H1 (cell line): ENCODE results near the gene OSBP2. TPM values are rescaled to one million over a fixed set of nuclear protein-coding genes. Genes with fewer than 3 reads are reported as not detected.

Source experiments
- CTCF ChIA-PET: fragments of 300-600 bp; sonication (Branson Sonifier 250); formaldehyde crosslinking; loops from one replicate; lab custom pipeline; 2021; ENCODE audit not compliant: partially characterized antibody; lab: Charles Lee
- POLR2A ChIA-PET: fragments of 300-600 bp; sonication (Branson Sonifier 250); formaldehyde crosslinking; loops from one replicate; lab custom pipeline; 2021; ENCODE audit warnings: inconsistent platforms; ENCODE audit not compliant: partially characterized antibody; lab: Charles Lee
- DNase-seq, 2 experiments: peaks; one replicate each; pipeline versions ENCODE4 v3.0.0 to v3.0.0-alpha.2; 2010 to 2022; ENCODE audit warnings: low spot score in 2 of 2, low read depth in 1 of 2, mixed read lengths in 1 of 2
- FAIRE-seq: peaks from 2 replicates; lab custom pipeline; 2011; peaks lifted over from hg19 to GRCh38; lab: Jason Lieb, UNC
- H2AFZ ChIP-seq: 2 replicates; pipeline ENCODE4 v1.8.1; 2012; ENCODE audit warnings: low read length, inconsistent platforms
- H2AK5ac ChIP-seq: 2 replicates; pipeline ENCODE4 v1.6.1; 2013; ENCODE audit warnings: low read depth, low read length
- H2BK120ac ChIP-seq: replicated peaks from 2 replicates; pipeline ENCODE3; 2013; ENCODE audit warnings: low read depth, low read length, inconsistent platforms
- H2BK12ac ChIP-seq: 2 replicates; pipeline ENCODE4 v1.6.1; 2013; ENCODE audit warnings: low read depth, low read length
- H2BK15ac ChIP-seq: 2 replicates; pipeline ENCODE4 v1.6.1; 2013; ENCODE audit warnings: low read length
- H2BK20ac ChIP-seq: 2 replicates; pipeline ENCODE4 v1.6.1; 2013; ENCODE audit warnings: low read length
- H2BK5ac ChIP-seq: 2 replicates; pipeline ENCODE4 v1.6.1; 2013; ENCODE audit warnings: low read depth, low read length
- H3K14ac ChIP-seq: 2 replicates; pipeline ENCODE4 v1.6.1; 2013; ENCODE audit warnings: inconsistent platforms; ENCODE audit not compliant: insufficient read length
- H3K18ac ChIP-seq: 2 replicates; pipeline ENCODE4 v1.6.1; 2013; ENCODE audit warnings: low read length; ENCODE audit errors: extremely low read depth
- H3K23ac ChIP-seq: 2 replicates; pipeline ENCODE4 v1.6.1; 2013; ENCODE audit warnings: inconsistent platforms; ENCODE audit not compliant: insufficient read length
- H3K23me2 ChIP-seq: 2 replicates; pipeline ENCODE4 v1.6.1; 2013; ENCODE audit warnings: low read depth, low read length
- H3K27ac ChIP-seq: 2 replicates; pipeline ENCODE4 v1.6.1; 2011; ENCODE audit warnings: low read depth, low read length, inconsistent platforms
- H3K27me3 ChIP-seq, 4 experiments: replicated peaks in 1 of 4; 1 replicate in 1 of 4; 2 replicates in 3 of 4; pipeline versions ENCODE4 v1.6.1 to v1.8.1; 2011 to 2013; ENCODE audit warnings: low read length in 3 of 4, mild to moderate bottlenecking in 3 of 4, inconsistent platforms in 2 of 4, mixed read lengths in 2 of 4, moderate library complexity in 1 of 4; ENCODE audit not compliant: control insufficient read depth in 3 of 4, insufficient read depth in 3 of 4; ENCODE audit errors: extremely low read depth in 1 of 4
- H3K36me3 ChIP-seq, 4 experiments: 2 replicates each; pipeline versions ENCODE4 v1.6.1 to v1.8.1; 2011 to 2013; ENCODE audit warnings: mild to moderate bottlenecking in 4 of 4, low read length in 3 of 4, moderate library complexity in 2 of 4, control low read depth in 1 of 4, inconsistent platforms in 1 of 4; ENCODE audit not compliant: insufficient read depth in 4 of 4, control insufficient read depth in 2 of 4
- H3K4ac ChIP-seq: replicated peaks from 2 replicates; pipeline ENCODE3; 2013; ENCODE audit warnings: low read length, low read depth, mixed read lengths, inconsistent platforms; ENCODE audit not compliant: insufficient read length
- H3K4me1 ChIP-seq, 4 experiments: replicated peaks in 1 of 4; 1 replicate in 1 of 4; 2 replicates in 3 of 4; pipeline versions ENCODE4 v1.6.1 to v1.8.1; 2011 to 2013; ENCODE audit warnings: low read length in 3 of 4, inconsistent platforms in 2 of 4, mixed read lengths in 1 of 4; ENCODE audit not compliant: insufficient read depth in 4 of 4, control insufficient read depth in 3 of 4
- H3K4me2 ChIP-seq, 2 experiments: 2 replicates each; pipeline versions ENCODE4 v1.6.1 to v1.8.1; 2011 to 2013; ENCODE audit warnings: low read depth in 2 of 2, low read length in 2 of 2, control low read depth in 1 of 2, inconsistent platforms in 1 of 2, mild to moderate bottlenecking in 1 of 2; ENCODE audit not compliant: insufficient read depth in 1 of 2
- H3K4me3 ChIP-seq, 4 experiments: fragments of 200-600, 300-600 bp in 1 of 4; sonication (generic), shearing (Covaris generic), sonication (Bioruptor Twin) in 1 of 4; 2 replicates each; pipeline versions ENCODE4 v1.5.1 to v1.8.1; 2011 to 2016; ENCODE audit warnings: low read length in 4 of 4, low read depth in 3 of 4, control low read depth in 2 of 4, inconsistent platforms in 2 of 4, mild to moderate bottlenecking in 2 of 4, mixed read lengths in 1 of 4, moderate library complexity in 1 of 4; ENCODE audit not compliant: insufficient read depth in 2 of 4; ENCODE audit errors: extremely low read depth in 1 of 4
- H3K56ac ChIP-seq: replicated peaks from 2 replicates; pipeline ENCODE3; 2013; ENCODE audit warnings: low read depth, mild to moderate bottlenecking, mixed read lengths, low read length, inconsistent platforms; ENCODE audit not compliant: insufficient read length
- H3K79me1 ChIP-seq: 2 replicates; pipeline ENCODE4 v1.6.1; 2013; ENCODE audit warnings: low read depth, low read length, control low read depth
- H3K79me2 ChIP-seq, 2 experiments: 2 replicates each; pipeline versions ENCODE4 v1.6.1 to v1.8.1; 2012 to 2013; ENCODE audit warnings: low read length in 2 of 2, mild to moderate bottlenecking in 2 of 2, inconsistent platforms in 1 of 2; ENCODE audit not compliant: insufficient read depth in 2 of 2, control insufficient read depth in 1 of 2
- H3K9ac ChIP-seq, 4 experiments: replicated peaks in 1 of 4; 1 replicate in 1 of 4; 2 replicates in 3 of 4; pipeline versions ENCODE4 v1.6.1 to v1.8.1; 2011 to 2013; ENCODE audit warnings: low read depth in 3 of 4, low read length in 3 of 4, control low read depth in 2 of 4, mild to moderate bottlenecking in 2 of 4, moderate library complexity in 2 of 4, inconsistent platforms in 1 of 4; ENCODE audit errors: extremely low read depth in 1 of 4
- H3K9me3 ChIP-seq, 2 experiments: 2 replicates each; pipeline versions ENCODE4 v1.6.1 to v1.8.1; 2012 to 2013; ENCODE audit warnings: mild to moderate bottlenecking in 2 of 2, moderate library complexity in 2 of 2, control low read depth in 1 of 2, inconsistent platforms in 1 of 2, low read depth in 1 of 2, low read length in 1 of 2, mixed read lengths in 1 of 2; ENCODE audit not compliant: insufficient read depth in 2 of 2
- H4K20me1 ChIP-seq, 2 experiments: replicated peaks in 1 of 2; 2 replicates each; pipeline versions ENCODE3 to v1.8.1; 2011 to 2013; ENCODE audit warnings: inconsistent platforms in 2 of 2, low read length in 2 of 2, mild to moderate bottlenecking in 1 of 2; ENCODE audit not compliant: insufficient read depth in 2 of 2, control insufficient read depth in 1 of 2
- H4K5ac ChIP-seq: 2 replicates; pipeline ENCODE4 v1.6.1; 2013; ENCODE audit warnings: low read length, low read depth, mixed read lengths, inconsistent platforms; ENCODE audit not compliant: insufficient read length
- H4K8ac ChIP-seq: 2 replicates; pipeline ENCODE4 v1.8.0; 2013; ENCODE audit warnings: mild to moderate bottlenecking, moderate library complexity, low read length, inconsistent platforms; ENCODE audit not compliant: insufficient read depth; ENCODE audit errors: extremely low read depth
- H4K91ac ChIP-seq: replicated peaks from 2 replicates; pipeline ENCODE3; 2013; ENCODE audit warnings: low read length, mixed read lengths, inconsistent platforms; ENCODE audit not compliant: insufficient read length
- ATF3 ChIP-seq: IDR thresholded peaks from 2 replicates; pipeline ENCODE4 v1.6.1; 2011; ENCODE audit warnings: low read depth, mild to moderate bottlenecking, low read length; ENCODE audit not compliant: insufficient read depth
- CREB1 ChIP-seq: IDR thresholded peaks from 2 replicates; pipeline ENCODE4 v1.6.1; 2012; ENCODE audit warnings: inconsistent platforms
- FOSL1 ChIP-seq: IDR thresholded peaks from 2 replicates; pipeline ENCODE4 v1.6.1; 2011; ENCODE audit warnings: mild to moderate bottlenecking, low read depth, low read length, moderate library complexity; ENCODE audit not compliant: insufficient read depth
- HDAC2 ChIP-seq, 2 experiments: fragments of 300-600 bp in 1 of 2; sonication (generic) in 1 of 2; IDR thresholded peaks; 2 replicates each; pipeline ENCODE4 v1.6.1; 2011 to 2012; ENCODE audit warnings: low read depth in 2 of 2, low read length in 2 of 2, mild to moderate bottlenecking in 2 of 2, moderate library complexity in 2 of 2, borderline replicate concordance in 1 of 2, inconsistent platforms in 1 of 2
- KDM1A ChIP-seq: fragments of 200-600, 300-600 bp; sonication (generic); IDR thresholded peaks from 2 replicates; pipeline ENCODE4 v1.7.1; 2016; ENCODE audit warnings: mild to moderate bottlenecking, low read length, borderline replicate concordance
- POLR2AphosphoS5 ChIP-seq: IDR thresholded peaks from 2 replicates; pipeline ENCODE4 v1.6.1; 2011; ENCODE audit warnings: low read depth, low read length
- RAD21 ChIP-seq, 2 experiments: IDR thresholded peaks in 1 of 2; conservative IDR thresholded peaks in 1 of 2; 2 replicates each; pipeline ENCODE4 v1.6.1; 2011; ENCODE audit warnings: low read depth in 2 of 2, low read length in 2 of 2, improper control_type of control experiment in 1 of 2, inconsistent platforms in 1 of 2, mild to moderate bottlenecking in 1 of 2, moderate library complexity in 1 of 2
- RNF2 ChIP-seq: fragments of 200-900, 300-1000 bp; sonication (generic); IDR thresholded peaks from 2 replicates; pipeline ENCODE4 v1.7.1; 2016; ENCODE audit warnings: borderline replicate concordance, low read depth, mild to moderate bottlenecking, antibody characterized with exemption, low read length; ENCODE audit not compliant: poor library complexity, severe bottlenecking; ENCODE audit errors: missing control alignments
- SIRT6 ChIP-seq: IDR thresholded peaks from one replicate; pipeline ENCODE4 v1.7.1; 2012; ENCODE audit warnings: low read length, inconsistent platforms
- SP1 ChIP-seq: IDR thresholded peaks from 2 replicates; pipeline ENCODE4 v1.6.1; 2011; ENCODE audit warnings: low read depth, low read length
- TAF1 ChIP-seq: IDR thresholded peaks from 2 replicates; pipeline ENCODE4 v1.6.1; 2011; ENCODE audit warnings: mild to moderate bottlenecking, low read depth, low read length
- TAF7 ChIP-seq: optimal IDR thresholded peaks from 2 replicates; pipeline ENCODE3; 2011; ENCODE audit warnings: low read depth, mild to moderate bottlenecking, inconsistent platforms, low read length, moderate library complexity, borderline replicate concordance
- ZNF274 ChIP-seq: IDR thresholded peaks from 2 replicates; pipeline ENCODE4 v1.7.0; 2012; ENCODE audit warnings: low read length, borderline replicate concordance; ENCODE audit errors: extremely low read depth
- WGBS, 2 experiments: shearing (Covaris generic) in 1 of 2; methylation state at CpG; one replicate each; pipeline versions ENCODE4 v1.1.6 to v1.1.7; 2013 to 2015; ENCODE audit warnings: low lambda C conversion rate in 2 of 2, mixed read lengths in 2 of 2, inconsistent platforms in 1 of 2, low coverage in 1 of 2, missing lambda C conversion rate in 1 of 2; ENCODE audit not compliant: insufficient replicate concordance in 2 of 2, insufficient coverage in 1 of 2, insufficient read length in 1 of 2; ENCODE audit errors: extremely low coverage in 1 of 2, missing lambda C conversion rate in 1 of 2; 5-methylcytosine and 5-hydroxymethylcytosine counted together
- polyA plus RNA-seq, 7 experiments: library from polyadenylated mRNA; depleted of rRNA in 3 of 7; stranded (reverse) in 5 of 7; unstranded in 2 of 7; fragments of >200 nt in 5 of 7; fragments of 200-250 nt in 2 of 7; gene quantifications; 1 replicate in 5 of 7; 2 replicates in 1 of 7; 4 replicates in 1 of 7; pipeline versions ENCODE4 v1.2.1 to v1.2.3, GENCODE V29; 2011 to 2013; ENCODE audit warnings: missing spikeins in 2 of 7, mixed read lengths in 2 of 7
- total RNA-seq: library from RNA; stranded (reverse); fragmentation: NEBNext Ultra II Directional; extraction: Animal tissue kit (Norgen Biotek cat#: 25700); gene quantifications from 2 replicates; pipeline ENCODE4 v1.2.1, GENCODE V29; 2021

Gene OSBP2
- total and polyA plus RNA-seq, 2 of the 8 experiments (the other 6 are each of a cell fraction or from before 2014, with no cell fraction given): 3.4 to 3.7 TPM

- no peak overlapping the region for H2BK20ac ChIP-seq
- no peak overlapping the region for H3K18ac ChIP-seq
- no peak overlapping the region for H4K5ac ChIP-seq
- H3K4me2 ChIP-seq: no peak overlapping the region
- H3K4ac ChIP-seq: no peak overlapping the region
- WGBS, 2 experiments: 93% methylated on average over 3 of the region's 3 CpGs; no CpG with 5 or more reads in 1 of the 2 experiments
- no peak overlapping the region for H2BK12ac ChIP-seq
- H3K9me3 ChIP-seq: no peaks in the 10 kb centered on the region
- CTCF ChIA-PET: interaction anchor here (0.7 to 0.9 kb wide), 2 partner anchors 9 to 219 kb away, joined by 3 read pairs; no protein-coding TSS in a partner anchor
- POLR2A ChIA-PET: interaction anchor here (1.0 kb wide), 1 partner anchor 10 kb away, joined by 3 read pairs; no protein-coding TSS in a partner anchor
- H3K4me3 ChIP-seq: no peak overlapping the region
- H4K91ac ChIP-seq: no peak overlapping the region
- H2BK5ac ChIP-seq: no peak overlapping the region
- no peak overlapping the region for H3K9ac ChIP-seq
- H3K56ac ChIP-seq: no peak overlapping the region
- H3K79me1 ChIP-seq: peaks cover 4% of the 10 kb centered on the region
- DNase-seq (no peak), FAIRE-seq (no peak)
- H2BK15ac ChIP-seq: no peak overlapping the region
- H3K79me2 ChIP-seq: no peaks in the 10 kb centered on the region
- no peaks in the 10 kb centered on the region for H3K23me2 ChIP-seq
- H3K14ac ChIP-seq: no peak overlapping the region
- no peak overlapping the region for H2AK5ac ChIP-seq
- H3K23ac ChIP-seq: no peak overlapping the region
- H3K4me1 ChIP-seq: no peaks in the 10 kb centered on the region
- peaks cover 8 to 16% of the 10 kb centered on the region in 2 experiments for H4K20me1 ChIP-seq
- H3K27me3 ChIP-seq: no peaks in the 10 kb centered on the region
- peaks cover 62 to 93% (median 87%) of the 10 kb centered on the region in 4 experiments for H3K36me3 ChIP-seq
- no peak overlapping the region for H2BK120ac ChIP-seq
- no peak overlapping the region for H2AFZ ChIP-seq
- H4K8ac ChIP-seq: no peak overlapping the region
- H3K27ac ChIP-seq: no peak overlapping the region
- no peak for TF ChIP-seq TAF7
- no peak for TF ChIP-seq HDAC2 (IDR thresholded peaks at IDR 0.05; ENCODE audit: borderline replicate concordance in 1 of 2, low read depth in 2 of 2, low read length in 2 of 2)
- no peak for TF ChIP-seq RAD21 (IDR thresholded peaks at IDR 0.05 in 1 of 2, conservative IDR thresholded peaks at IDR 0.05 in 1 of 2; ENCODE audit: low read depth in 2 of 2, low read length in 2 of 2)
- no peak for TF ChIP-seq TAF1
- TF ChIP-seq POLR2AphosphoS5: no peak
- TF ChIP-seq ATF3: no peak
- no peak for TF ChIP-seq CREB1
- no peak for TF ChIP-seq SIRT6
- TF ChIP-seq FOSL1: no peak
- no peak for TF ChIP-seq ZNF274
- TF ChIP-seq RNF2: no peak
- no peak for TF ChIP-seq SP1
- no peak for TF ChIP-seq KDM1A
Measured at GRCh38 chr22:30943368-30943767, 248.7 kb downstream of the OSBP2 start.
